Kidney capillary endothelial cell (primary cell): Measurements from ENCODE around the gene CDH22.

Experiments used
- DNase-seq: peaks from one replicate; pipeline ENCODE4 v3.0.0-alpha.2; 2018; ENCODE audit warnings: low spot score

CDH22 gene

GRCh38 chr20:46214824-46215488, 93.3 kb downstream of the CDH22 start:
- no peak for DNase-seq

GRCh38 chr20:46213946-46214823, 94.1 kb downstream of the CDH22 start:
- DNase-seq = no peak

DNA sequence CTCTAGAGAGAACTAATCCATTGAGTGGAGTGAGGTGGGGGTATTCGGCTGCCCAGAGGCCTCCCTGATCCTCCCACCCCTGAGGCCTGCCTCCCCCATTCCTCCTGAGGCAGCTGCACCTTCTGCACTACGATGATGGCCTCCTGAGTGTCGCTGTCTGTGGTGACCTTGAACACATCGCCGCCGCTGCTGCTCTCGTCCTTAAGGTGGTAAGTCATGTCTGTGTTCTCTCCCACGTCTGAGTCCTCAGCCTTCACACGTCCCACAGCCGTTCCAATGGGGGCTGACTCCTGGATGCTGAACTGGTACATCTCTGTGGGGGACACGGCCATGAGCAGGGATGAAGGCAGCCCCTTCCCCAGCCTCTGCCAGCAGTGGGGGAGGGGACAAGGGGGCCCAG, 95.4 kb downstream of the CDH22 start:
- DNase-seq = no peak

- no peak for DNase-seq
These were observed 96.0 kb downstream of the CDH22 start for GRCh38 chr20:46212252-46212651.

- no peak for DNase-seq
These were observed 97.0 kb downstream of the CDH22 start for GRCh38 chr20:46211331-46211722.

GRCh38 chr20:46210672-46211330, 97.5 kb downstream of the CDH22 start:
- no peak for DNase-seq

DNA sequence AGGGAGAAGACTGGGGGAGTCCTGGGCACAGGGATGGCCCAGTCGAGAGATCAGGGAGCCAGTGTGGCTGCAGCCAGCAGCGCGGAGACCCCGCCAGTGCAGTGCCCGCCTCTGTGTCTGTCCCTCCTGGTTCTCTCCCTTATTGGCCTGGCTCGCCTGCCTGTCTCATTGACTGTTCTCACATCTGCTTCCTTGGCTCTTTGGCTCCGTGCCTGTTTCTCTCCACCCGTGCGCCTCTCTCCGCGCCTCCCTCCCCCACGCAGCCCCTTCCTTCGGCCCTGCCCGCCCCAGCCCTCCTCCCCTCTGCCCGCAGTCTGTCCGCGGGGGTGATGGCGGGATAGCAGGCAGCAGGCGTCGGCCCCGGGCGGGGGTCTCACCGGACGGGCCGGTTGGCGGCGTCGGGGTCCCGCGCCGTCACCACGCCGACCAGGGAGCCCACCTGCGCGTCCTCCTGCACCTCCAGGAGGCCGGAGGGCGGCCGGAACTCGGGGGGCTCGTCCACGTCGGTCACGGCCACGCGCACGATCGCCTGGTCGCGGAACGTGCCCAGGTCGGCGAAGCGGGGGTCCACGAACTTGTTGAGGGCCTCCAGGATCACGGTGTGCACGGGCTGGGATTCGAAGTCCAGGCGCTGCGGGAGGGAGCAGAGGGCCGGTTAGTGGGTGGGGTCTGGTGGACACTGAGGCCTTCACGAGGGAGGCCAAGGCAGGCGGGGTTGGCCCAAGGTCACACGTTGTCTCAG, 98.2 kb downstream of the CDH22 start:
- no peak for DNase-seq

- DNase-seq = no peak
These were observed 100.5 kb downstream of the CDH22 start for GRCh38 chr20:46207793-46208192.

- no peak for DNase-seq
These were observed 101.2 kb downstream of the CDH22 start for GRCh38 chr20:46206992-46207549.

DNA sequence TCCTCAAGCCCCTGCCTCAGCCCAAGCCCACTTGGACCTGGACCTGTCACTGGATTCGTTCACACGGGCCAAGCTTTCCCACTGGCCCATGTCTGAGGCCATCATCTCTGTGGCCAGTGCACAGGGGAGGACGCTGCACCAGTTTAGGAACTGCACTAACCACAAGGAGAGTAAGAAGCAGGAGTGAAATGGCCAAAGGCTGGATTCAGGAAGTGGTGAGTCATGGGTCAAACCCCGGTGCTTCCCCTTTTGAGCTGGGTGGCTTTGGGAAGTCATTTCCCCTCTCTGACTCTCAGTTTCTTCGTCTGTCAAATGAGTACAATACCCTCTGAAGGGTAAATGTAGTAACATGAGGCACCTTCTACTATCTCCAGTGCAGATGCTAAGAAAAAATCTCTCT, 102.3 kb downstream of the CDH22 start:
- peak; percentile 46 for DNase-seq

- DNase-seq = peak; percentile 4
These were observed 102.9 kb downstream of the CDH22 start for GRCh38 chr20:46205349-46205748.

DNA sequence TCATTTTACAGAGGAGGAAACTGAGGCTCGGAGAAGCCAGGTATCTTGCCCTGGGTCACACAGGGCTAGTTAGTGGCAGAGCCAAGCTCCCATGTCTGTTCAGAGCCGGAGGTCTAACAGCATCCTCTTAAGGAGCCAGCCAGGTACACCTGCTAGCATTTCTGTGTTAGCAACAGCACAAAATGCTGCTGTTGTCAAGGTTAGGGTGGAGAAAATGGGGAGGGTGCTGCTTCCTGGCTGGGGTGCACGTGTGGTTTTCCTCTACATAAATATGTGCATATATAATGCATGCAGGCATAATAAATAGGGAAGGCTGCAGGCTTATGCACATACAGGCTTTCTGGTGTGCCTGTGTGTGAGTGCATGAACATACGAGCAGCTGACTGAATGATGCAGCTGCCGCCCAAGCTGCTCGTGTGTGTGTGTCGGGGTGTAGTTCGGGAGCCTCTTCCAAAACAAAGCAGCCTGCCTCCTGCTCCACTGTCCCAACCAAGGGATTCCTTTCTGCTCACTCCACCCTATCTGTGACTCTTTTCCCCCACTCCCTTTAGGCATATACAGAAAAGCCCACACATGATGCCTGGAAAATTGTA, 103.6 kb downstream of the CDH22 start:
- DNase-seq = no peak

- no peak for DNase-seq
These were observed 104.8 kb downstream of the CDH22 start for GRCh38 chr20:46203510-46203837.

DNA sequence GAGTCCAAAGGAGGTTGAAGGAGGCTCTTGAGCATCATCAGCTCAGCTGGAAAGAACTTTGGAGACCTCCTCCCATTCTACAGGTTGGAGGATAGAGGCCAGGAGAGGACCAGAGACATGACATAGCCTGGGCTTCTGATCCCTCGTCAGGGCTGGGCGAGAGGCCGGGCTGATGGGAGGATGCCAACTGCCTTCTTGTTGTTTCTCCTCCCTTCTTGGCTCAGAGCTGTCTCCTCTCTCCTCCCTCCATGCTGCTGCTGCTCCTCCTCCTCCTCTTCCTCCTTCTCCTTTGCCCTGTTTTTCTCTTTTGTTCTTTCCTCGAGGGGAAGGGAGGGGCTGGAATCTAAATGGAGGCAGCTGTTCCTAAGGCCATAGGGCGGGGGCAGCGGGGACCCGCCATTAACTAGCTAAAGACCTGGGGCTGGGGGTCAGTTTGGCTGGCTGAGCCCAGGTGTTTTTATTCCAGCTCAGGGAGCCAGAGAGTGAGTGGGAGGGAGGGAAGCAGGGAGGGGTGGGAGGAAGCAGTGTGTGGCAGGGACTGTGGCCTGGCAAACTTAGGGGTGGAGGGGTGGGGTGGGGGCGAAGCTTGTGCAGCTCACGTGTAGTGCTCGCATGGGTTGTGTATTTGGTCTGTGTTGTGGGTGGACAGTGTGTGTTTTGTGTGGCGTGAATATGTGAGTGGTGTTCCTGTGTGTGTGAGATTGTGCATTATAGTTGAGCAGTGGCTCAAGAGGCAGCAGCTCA, 105.4 kb downstream of the CDH22 start:
- no peak for DNase-seq

DNA sequence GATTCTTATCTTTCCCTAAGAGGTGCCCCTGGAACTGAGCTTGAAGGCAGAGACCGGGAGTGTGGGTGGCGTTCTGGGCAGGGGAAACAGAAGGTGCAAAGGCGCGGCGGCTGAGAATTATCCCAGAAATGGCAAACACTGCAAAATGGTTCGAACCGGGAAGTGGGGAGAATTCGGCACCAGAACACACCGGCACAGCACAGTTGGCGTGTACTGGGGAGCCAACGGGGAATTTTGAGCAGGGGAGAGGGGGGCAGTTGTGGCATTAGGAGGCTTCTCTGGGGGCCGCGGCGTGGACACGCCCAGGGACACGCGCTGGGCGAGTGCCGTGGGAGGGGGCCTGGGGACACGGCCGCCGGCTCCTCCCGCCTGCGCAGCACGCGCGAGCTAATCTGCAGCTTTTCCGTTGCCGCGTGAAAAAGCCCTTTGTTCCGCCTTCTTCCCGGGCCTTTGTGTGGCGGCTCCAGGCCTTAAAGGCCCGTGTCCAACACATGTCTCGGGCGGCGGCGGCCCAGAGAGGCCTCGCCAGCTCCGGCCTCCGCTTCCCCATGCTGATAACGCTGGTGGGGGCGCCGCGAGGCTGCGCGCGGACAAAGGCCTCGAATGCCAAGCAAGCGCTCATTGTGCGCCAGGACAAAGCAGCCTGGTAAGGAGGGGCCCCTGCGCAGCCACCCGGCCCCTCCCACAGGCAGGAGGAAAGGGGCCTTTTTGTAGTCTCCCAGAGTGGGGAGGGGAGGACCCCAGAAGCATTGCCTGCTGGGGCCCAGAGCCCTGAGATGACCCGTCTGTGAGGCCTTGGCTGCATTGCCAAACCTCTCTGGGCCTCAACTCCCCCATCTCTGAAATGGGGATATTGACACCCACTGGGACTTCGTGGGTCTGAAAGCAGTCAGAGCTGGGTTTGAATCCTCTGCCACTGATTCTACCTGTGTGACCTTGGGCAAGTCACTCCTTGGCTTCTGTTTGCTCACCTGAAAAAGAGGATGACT, 107.4 kb downstream of the CDH22 start:
- no peak for DNase-seq

DNA sequence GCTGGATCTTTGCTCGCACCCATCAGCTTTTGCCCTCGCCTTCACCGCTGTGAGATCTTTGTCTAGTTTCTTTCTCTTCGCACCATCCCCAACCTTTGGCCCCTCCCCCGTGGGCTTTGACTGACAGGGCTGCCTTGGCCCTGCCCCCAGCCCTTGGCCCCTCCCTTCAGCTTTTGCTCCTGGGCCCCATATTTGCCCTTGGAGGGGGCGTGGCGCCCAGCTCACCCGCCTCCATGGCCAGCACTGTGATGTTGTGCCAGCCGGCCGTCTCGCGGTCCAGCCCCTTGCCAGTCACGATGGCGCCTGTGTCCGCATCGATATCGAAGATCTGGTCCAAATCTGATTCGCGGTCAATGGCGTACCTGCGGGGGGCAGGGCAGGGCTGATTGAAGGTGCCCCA, 109.1 kb downstream of the CDH22 start:
- no peak for DNase-seq

DNA sequence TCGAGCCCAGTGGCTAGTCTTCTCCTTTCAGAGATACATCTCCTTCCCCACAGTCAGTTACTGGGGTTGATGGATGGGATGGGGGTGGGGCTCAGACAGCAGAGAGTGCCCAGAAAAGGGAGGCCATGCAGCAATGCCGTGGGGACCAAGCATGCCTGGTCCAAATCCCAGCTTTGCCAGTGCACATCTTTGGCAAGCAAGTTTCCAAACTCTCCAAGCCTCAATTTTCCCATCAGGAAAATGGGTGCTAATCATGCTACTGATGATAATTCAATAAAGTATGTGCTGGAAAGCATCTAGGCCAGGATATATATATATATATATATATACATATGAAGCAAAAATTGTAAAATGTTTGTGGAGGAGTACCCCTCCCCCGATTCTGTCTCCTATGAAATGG, 111.3 kb downstream of the CDH22 start:
- DNase-seq = no peak

DNA sequence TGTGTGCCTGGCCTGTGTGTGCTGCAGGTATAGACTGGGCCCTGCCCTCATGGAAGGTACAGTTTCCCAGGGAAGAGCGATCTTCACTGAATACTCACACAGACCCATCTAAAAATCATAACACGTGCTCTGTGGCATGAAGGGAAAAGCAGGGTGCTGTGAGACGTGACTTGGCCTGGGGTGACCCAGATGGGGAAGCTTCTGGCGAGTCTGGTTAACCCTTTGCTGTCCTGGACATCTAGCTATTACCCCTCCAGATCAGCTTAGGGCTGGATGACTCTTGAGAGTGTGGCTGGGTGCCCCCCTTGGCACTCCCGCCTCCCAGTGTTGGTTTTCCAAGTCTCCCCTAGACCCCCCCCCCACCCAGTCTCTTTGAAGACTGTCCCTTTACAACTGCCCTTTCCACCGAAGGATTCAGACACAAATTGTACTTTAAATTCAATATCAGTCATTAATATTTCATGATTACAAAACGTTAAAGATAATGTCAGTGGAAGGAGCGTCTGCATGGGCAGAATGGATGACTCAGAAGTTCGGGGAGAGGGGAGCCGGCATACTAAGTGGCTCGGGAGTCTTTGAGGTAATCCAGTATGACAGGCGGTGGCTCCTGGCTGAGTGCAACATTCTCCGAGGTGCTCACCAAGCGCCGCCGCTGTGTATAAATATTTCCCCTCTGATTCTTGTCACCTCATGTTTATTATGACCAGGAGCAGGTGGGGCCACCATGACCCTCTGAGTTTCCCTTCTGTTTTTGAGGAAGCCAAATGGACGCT, 112.8 kb downstream of the CDH22 start:
- no peak for DNase-seq

DNA sequence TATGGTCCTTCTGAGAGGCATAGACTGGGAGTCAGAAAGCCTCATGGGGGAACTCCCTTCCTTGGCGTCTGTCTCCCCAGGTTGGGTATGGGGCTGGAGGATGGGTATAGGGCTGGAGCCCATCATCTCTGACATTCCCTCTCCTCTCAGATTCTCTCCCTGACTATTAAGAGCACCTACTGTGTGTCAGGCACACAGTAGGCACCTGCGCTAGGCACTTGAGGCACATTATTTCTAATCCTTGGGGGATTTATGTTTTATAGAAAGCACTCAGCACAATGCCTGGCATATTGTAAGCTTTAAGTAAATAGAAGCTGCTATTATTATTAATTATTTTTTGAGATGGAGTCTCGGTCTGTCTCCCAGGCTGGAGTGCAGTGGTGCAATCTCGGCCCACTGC, 113.9 kb downstream of the CDH22 start:
- DNase-seq = no peak
